Left ventricle myocardium inferior (tissue), 1 donor: Measurements from ENCODE around the gene IFNL2. TPM values are rescaled to one million over a fixed set of nuclear protein-coding genes. Genes with fewer than 3 reads are reported as not detected.

Source experiments
- DNase-seq: peaks from one replicate; pipeline ENCODE4 v3.0.0-alpha.2; 2020
- H3K27ac ChIP-seq: fragments of 200-600 bp; replicated peaks from 2 replicates; pipeline ENCODE4 v1.8.0; 2021
- H3K27me3 ChIP-seq: fragments of 200-600 bp; 2 replicates; pipeline ENCODE4 v1.8.0; 2021; ENCODE audit warnings: low read depth
- H3K36me3 ChIP-seq: fragments of 200-600 bp; 2 replicates; pipeline ENCODE4 v1.8.0; 2021
- H3K4me1 ChIP-seq: fragments of 200-600 bp; 2 replicates; pipeline ENCODE4 v1.8.0; 2021
- H3K4me3 ChIP-seq: fragments of 200-600 bp; 2 replicates; pipeline ENCODE4 v1.8.0; 2021; ENCODE audit warnings: mild to moderate bottlenecking, moderate library complexity
- H3K9me3 ChIP-seq: fragments of 200-600 bp; replicated peaks from 2 replicates; pipeline ENCODE4 v1.8.0; 2021
- intact Hi-C: fragments of 100-400 bp; cut with micrococcal nuclease; formaldehyde crosslinking; loops from one replicate; pipeline ENCODE4 v1.11.0; 2022
- total RNA-seq: library from RNA; stranded (reverse); fragmentation: NEBNext Ultra II Directional; extraction: Animal tissue kit (Norgen Biotek cat#: 25700); gene quantifications from one replicate; pipeline ENCODE4 v1.2.1, GENCODE V29; 2021
- TF ChIP-seq, protein P1 (sequence below): fragments of 200-600 bp; IDR thresholded peaks from 2 replicates; pipeline ENCODE4 v1.8.0; 2021; ENCODE audit warnings: antibody characterized with exemption, mild to moderate bottlenecking, borderline replicate concordance
- donor health status: DM: no; HTN: yes; CAD: no; lungs with severe emphysema.

Gene IFNL2
- total RNA-seq, 1 donor from 2014 or later = not detected

DNA sequence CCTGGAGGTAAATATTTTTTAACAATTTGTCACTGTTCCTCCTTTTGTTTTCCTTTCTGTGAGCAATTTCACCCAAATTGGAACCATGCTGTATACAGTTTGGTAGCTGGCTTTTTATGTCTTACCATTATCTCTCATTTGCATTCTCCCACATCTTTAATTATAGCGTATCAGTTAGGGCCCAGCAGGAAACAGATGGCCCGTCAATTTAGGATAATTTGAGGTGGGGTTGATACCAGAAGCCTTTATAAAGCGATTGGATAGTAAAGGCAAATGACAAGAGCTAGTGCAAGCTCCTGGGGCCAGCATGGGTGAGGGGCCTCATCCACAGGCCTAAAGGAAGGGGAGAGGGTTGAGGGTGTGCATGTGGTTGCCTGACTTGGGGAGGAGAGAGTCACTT lies 15.7 kb upstream of the IFNL2 start:
- H3K27me3 ChIP-seq = peaks cover 97% of the 10 kb centered on the region

GRCh38 chr19:39253374-39254149 lies 14.6 kb upstream of the IFNL2 start:
- intact Hi-C loops = no loop called here
- Histone ChIP-seq H3K27ac (no peak overlapping the region), H3K27me3 (peaks cover 97% of the 10 kb centered on the region), H3K4me3 (no peak overlapping the region), H3K36me3 (no peaks in the 10 kb centered on the region), H3K4me1 (no peaks in the 10 kb centered on the region), H3K9me3 (peaks cover 9% of the 10 kb centered on the region)
- no peak for DNase-seq
- TF ChIP-seq, protein P1, sequence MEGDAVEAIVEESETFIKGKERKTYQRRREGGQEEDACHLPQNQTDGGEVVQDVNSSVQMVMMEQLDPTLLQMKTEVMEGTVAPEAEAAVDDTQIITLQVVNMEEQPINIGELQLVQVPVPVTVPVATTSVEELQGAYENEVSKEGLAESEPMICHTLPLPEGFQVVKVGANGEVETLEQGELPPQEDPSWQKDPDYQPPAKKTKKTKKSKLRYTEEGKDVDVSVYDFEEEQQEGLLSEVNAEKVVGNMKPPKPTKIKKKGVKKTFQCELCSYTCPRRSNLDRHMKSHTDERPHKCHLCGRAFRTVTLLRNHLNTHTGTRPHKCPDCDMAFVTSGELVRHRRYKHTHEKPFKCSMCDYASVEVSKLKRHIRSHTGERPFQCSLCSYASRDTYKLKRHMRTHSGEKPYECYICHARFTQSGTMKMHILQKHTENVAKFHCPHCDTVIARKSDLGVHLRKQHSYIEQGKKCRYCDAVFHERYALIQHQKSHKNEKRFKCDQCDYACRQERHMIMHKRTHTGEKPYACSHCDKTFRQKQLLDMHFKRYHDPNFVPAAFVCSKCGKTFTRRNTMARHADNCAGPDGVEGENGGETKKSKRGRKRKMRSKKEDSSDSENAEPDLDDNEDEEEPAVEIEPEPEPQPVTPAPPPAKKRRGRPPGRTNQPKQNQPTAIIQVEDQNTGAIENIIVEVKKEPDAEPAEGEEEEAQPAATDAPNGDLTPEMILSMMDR = no peak

More for the DNA sequence above, 15.7 kb upstream of the IFNL2 start:
- Histone ChIP-seq H3K27ac (no peak overlapping the region), H3K4me3 (no peak overlapping the region), H3K4me1 (peaks cover 9% of the 10 kb centered on the region), H3K36me3 (no peaks in the 10 kb centered on the region), H3K9me3 (peaks cover 9% of the 10 kb centered on the region)
- intact Hi-C loops = no loop called here
- no peak for DNase-seq
- TF ChIP-seq, protein P1 = no peak

DNA sequence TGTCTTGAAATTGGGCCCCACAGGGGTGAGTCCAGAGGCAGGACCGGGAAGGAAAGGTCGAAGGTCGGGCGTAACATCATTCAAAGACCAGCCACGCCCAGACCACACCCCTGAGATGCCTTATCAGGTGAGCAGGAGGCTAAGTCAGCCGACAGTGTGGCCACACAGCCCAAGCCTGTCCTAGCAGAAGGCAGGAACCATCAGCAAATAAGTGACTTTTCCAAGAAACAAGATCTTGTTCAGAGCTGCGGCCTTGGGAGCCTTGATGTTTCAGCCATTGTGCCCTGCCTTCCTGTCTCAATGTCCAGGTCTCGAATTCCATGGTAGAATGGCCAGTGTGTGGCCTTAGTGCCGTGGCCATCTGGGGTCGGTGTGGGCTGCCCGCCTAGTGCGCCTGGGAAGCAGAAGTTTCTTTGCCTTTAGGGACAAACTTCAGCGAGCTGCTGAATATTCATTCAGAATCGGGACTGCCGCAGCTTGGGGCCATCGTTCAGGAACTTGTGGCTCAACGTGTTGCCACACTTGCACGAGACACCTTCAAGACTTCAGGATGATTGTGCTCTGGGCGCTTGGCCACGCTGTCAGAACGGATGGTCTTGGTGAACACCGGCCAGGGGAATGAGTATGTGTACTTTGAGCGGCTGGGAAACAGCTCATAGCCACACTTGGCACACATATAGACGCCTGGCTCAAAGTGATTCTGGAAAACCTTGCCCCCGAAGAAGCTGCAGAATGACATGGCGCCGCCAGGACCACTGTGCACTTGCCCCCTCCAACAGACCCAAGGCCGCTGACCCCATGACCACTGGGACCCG lies 13.5 kb upstream of the IFNL2 start:
- Histone ChIP-seq H3K4me3 (no peak overlapping the region), H3K27ac (no peak overlapping the region), H3K4me1 (no peaks in the 10 kb centered on the region), H3K27me3 (peaks cover 94% of the 10 kb centered on the region), H3K9me3 (peaks cover 9% of the 10 kb centered on the region), H3K36me3 (no peaks in the 10 kb centered on the region)
- TF ChIP-seq, protein P1 = no peak
- no peak for DNase-seq
- intact Hi-C loops = no loop called here

GRCh38 chr19:39257227-39257626 lies 11.0 kb upstream of the IFNL2 start:
- DNase-seq = no peak
- TF ChIP-seq, protein P1 = no peak
- Histone ChIP-seq H3K36me3 (no peaks in the 10 kb centered on the region), H3K4me1 (no peaks in the 10 kb centered on the region), H3K4me3 (no peak overlapping the region), H3K9me3 (peaks cover 9% of the 10 kb centered on the region), H3K27me3 (peaks cover 94% of the 10 kb centered on the region), H3K27ac (no peak overlapping the region)
- intact Hi-C loops = no loop called here

- H3K27me3 ChIP-seq = peaks cover 89% of the 10 kb centered on the region
- H3K36me3 ChIP-seq = no peaks in the 10 kb centered on the region
- DNase-seq = no peak
Measured at GRCh38 chr19:39261704-39262103, 6.5 kb upstream of the IFNL2 start.

More at GRCh38 chr19:39261704-39262103, 6.5 kb upstream of the IFNL2 start:
- peaks cover 6% of the 10 kb centered on the region for H3K9me3 ChIP-seq
- TF ChIP-seq, protein P1 = no peak
- no peak overlapping the region for H3K27ac ChIP-seq
- no peak overlapping the region for H3K4me3 ChIP-seq
- H3K4me1 ChIP-seq = peaks cover 14% of the 10 kb centered on the region
- intact Hi-C loops = no loop called here
